Ovary (tissue), 3 donors: ENCODE results near the gene TRIL.

Source experiments
- EP300 ChIP-seq: sonication (generic); formaldehyde crosslinking; IDR thresholded peaks from one replicate; pipeline ENCODE4 v1.6.1; 2017; ENCODE audit warnings: antibody characterized with exemption
- TF ChIP-seq, protein P1 (sequence below), 3 donors: fragments of 450-650 bp in 2 of 3; fragments of 200-600 bp in 1 of 3; IDR thresholded peaks; one replicate each; pipeline versions ENCODE4 v1.5.1 to v1.8.0; 2016 to 2022; ENCODE audit warnings: antibody characterized with exemption in 3 of 3, mild to moderate bottlenecking in 1 of 3
- donor health status: DM: no; HTN: no; CAD: no.

DNA sequence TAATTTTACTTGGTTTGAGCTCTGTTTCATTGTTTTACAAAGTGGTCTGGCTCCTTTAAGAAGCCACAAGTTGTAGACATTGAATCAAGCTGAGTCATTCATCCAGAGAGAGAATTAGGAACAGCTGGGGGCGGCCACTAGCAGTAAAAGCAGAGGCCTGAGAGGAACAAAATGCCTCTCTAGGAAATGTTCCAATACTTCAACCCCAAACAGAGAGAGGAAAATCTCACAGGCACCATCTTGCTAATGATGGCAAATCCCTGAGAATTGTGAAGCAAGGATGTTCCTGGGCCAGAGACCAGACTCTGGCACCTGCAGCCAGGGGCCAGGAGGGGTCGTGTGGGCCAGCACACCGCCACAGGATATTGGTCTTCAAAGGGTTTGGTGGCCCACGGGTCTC is 26.5 kb upstream of the TRIL start:
- TF ChIP-seq, protein P1, sequence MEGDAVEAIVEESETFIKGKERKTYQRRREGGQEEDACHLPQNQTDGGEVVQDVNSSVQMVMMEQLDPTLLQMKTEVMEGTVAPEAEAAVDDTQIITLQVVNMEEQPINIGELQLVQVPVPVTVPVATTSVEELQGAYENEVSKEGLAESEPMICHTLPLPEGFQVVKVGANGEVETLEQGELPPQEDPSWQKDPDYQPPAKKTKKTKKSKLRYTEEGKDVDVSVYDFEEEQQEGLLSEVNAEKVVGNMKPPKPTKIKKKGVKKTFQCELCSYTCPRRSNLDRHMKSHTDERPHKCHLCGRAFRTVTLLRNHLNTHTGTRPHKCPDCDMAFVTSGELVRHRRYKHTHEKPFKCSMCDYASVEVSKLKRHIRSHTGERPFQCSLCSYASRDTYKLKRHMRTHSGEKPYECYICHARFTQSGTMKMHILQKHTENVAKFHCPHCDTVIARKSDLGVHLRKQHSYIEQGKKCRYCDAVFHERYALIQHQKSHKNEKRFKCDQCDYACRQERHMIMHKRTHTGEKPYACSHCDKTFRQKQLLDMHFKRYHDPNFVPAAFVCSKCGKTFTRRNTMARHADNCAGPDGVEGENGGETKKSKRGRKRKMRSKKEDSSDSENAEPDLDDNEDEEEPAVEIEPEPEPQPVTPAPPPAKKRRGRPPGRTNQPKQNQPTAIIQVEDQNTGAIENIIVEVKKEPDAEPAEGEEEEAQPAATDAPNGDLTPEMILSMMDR (IDR thresholded peaks at IDR 0.05), result no peak
- no peak for TF ChIP-seq EP300
